NCI-H1436 (cell line): Measurements from ENCODE around the gene GNAI1.

ENCODE experiments used
- DNase-seq: peaks from one replicate; lab custom pipeline; 2025; lab: John Stamatoyannopoulos, UW

GNAI1 gene

GRCh38 chr7:80159802-80160201 lies 25.2 kb downstream of the GNAI1 start:
- DNase-seq, result no peak

GRCh38 chr7:80161466-80161865 lies 26.8 kb downstream of the GNAI1 start:
- no peak for DNase-seq

- DNase-seq, result no peak
These were observed 30.5 kb downstream of the GNAI1 start for GRCh38 chr7:80165177-80165576.

GRCh38 chr7:80170445-80170844 lies 35.8 kb downstream of the GNAI1 start:
- no peak for DNase-seq

- no peak for DNase-seq
These were observed 37.8 kb downstream of the GNAI1 start for GRCh38 chr7:80172387-80172786.

GRCh38 chr7:80175744-80176143 lies 41.1 kb downstream of the GNAI1 start:
- no peak for DNase-seq

GRCh38 chr7:80181411-80181810 lies 46.8 kb downstream of the GNAI1 start:
- no peak for DNase-seq

DNA sequence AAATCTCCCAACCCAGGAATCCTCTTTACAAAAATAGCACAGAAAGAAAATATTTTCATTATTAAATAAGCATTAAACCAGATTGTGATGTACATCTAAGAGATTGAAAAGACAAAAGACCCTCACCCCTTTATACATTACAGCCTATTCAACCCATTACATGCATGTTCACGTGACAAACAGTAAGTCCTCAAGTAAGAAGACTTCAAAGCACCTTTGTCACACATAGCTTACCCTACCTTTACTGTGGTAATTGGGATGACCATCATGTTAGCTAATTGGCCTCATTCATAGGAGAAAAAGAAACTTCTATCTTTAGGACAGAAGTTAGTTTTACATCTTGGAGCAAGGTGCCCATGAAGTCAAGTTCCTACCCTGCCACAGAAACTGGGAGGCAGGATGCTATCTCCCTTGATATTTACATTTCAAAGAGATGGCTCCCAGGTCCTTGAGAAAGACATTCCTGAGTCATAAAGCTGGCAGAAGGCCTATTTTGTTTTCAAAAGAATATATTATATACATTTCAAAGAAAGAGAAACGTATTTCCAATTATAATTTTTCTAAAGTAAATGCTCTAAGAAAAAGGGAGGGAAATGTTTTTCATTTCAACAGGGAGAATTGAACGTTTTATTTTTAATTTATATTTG lies 48.1 kb downstream of the GNAI1 start:
- DNase-seq, result no peak

GRCh38 chr7:80183351-80183750 lies 48.7 kb downstream of the GNAI1 start:
- no peak for DNase-seq

- DNase-seq, result no peak
These were observed 49.5 kb downstream of the GNAI1 start for GRCh38 chr7:80183900-80184685.

DNA sequence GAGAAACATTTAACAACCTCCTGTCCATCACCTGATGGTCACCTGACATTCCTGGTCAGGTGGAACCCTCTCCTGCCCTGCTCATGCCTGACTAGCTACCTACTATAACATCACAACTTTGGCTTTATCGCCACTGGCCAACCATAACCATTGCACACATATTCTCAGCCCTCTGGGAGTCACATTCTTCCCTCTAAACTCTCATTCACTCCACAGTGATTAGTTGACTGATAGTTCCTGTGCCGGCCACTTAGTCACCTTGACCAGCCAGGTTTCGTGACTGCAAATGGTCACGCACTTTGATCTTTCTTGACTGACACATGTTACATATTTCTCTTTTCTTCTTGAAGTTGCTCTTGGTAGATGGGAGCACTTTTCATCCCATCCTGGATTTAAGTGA lies 50.1 kb downstream of the GNAI1 start:
- DNase-seq, result no peak

- DNase-seq, result no peak
These were observed 50.9 kb downstream of the GNAI1 start for GRCh38 chr7:80185571-80185970.

DNA sequence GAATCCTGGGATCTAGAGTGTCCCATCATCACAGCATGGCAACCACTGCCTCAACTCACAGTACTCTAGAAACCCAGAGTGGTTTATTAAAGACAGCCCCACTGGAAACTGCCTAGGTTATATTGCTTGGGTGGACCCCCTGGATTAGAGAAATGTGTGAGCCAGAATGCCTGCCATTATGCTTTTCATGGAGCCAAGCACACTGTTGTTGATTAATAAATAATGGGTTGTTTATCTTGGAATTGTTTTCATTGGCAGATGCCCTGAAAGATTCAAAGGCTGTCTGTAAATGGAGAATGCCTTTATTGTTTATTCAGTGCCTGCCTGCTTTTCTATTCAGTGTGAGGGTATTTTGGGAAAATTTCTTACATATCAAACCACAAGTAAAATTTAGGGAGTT lies 52.1 kb downstream of the GNAI1 start:
- no peak for DNase-seq

DNA sequence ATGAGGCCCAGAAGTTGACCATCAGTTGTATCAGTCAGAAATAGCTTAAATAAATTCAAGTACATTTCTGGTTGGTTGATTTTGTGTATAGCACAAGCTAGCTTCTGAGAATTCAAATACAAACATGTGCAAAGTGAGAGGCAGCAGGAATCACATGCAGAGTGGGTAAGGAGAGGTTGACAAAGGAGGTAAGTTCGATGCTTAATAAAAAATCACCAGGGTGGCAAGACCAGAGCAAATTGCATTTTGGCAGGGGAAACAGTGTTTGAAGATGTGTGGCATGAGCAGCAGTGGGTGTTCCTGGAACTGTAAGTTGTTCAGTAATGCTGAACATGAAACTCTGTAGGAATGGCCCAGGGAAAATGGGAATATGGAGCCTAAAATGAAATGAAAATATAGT lies 52.6 kb downstream of the GNAI1 start:
- no peak for DNase-seq

DNA sequence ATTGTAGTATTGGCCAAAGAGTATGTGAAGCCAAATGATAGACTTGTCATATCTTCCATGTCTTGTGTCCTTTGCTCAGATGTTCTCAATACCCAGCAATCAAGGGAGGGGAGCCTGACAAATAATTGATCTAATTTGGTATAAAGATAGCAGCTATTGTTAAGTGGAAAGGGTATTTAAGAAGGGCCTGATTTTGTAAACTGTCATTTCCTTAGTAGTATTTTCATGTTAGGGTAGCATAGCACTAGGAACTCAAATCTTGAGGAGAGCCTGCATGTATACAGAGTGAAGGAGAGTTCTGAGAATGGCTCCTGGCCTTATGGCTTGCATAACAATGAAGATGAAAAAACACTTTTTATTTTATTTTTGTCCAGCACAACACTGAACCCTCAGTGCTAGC lies 53.1 kb downstream of the GNAI1 start:
- DNase-seq, result no peak

DNA sequence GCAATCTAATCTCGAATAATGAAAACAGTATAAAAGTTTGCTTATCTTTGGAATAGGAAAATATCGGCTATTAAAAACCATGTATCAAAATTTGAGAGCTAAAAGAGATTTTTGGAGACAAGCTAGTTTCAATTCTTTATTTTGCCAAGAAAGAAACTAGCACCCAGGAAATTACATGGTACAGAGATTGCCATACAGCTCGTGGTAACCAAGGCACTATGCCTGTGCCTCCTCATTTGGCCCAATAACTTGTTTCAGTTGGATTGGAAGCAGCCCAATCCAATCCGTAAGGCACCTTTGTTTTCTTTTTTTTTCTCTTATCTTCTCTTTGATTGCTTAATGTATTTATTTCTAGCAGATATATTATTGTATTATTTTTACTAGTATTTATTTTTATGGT lies 55.0 kb downstream of the GNAI1 start:
- no peak for DNase-seq

DNA sequence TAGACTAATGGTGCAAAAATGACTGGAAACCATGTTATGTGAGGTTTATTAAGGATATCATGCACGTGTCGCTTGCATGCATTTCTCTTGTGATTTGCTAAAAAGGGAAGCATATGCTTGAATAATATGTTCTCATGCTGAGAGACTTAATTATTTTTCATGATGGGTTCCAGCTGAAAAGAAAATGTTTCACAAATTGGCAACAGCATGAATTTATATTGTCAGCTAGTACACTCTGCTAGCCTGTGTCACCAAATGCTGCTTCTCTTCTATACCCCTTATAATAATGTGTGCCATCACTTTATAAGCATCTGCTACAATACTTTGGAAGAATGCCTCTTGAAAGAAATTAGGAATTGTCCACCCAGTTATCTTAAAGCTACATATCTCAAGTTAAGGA lies 63.0 kb downstream of the GNAI1 start:
- no peak for DNase-seq

DNA sequence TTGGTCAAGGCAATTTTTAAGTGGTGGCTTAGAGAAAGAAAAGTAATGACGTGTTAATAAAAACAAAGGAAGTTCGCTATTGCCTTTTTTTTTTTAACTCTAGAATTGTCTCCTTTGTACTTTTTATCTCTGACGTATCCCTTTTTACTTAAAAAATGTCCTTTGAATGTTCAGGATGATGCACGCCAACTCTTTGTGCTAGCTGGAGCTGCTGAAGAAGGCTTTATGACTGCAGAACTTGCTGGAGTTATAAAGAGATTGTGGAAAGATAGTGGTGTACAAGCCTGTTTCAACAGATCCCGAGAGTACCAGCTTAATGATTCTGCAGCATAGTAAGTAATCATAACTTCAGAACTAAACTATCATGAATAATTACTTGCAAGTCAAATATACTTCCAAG lies 64.4 kb downstream of the GNAI1 start:
- DNase-seq, result no peak

GRCh38 chr7:80204454-80204853 lies 69.8 kb downstream of the GNAI1 start:
- DNase-seq, result no peak

GRCh38 chr7:80204919-80205318 lies 70.3 kb downstream of the GNAI1 start:
- DNase-seq, result no peak

GRCh38 chr7:80206763-80207162 lies 72.1 kb downstream of the GNAI1 start:
- no peak for DNase-seq

DNA sequence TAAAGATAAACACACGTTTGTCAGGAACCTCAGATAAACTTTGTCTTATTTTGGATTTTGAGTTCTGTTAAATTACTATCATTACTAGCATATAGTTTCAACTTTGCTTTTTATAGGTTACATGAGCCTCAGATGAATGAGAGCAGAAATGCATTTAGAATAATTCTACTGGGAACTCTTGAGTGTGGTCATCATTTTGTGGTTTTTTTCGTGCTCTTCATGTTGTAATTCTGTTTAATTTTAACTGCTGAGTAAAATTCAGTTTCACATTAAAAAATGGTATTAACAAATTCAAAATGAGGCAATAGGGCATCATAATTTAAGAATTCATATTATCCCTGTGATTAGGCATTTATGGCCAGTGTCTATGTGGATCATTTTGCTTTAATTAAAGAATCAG lies 72.9 kb downstream of the GNAI1 start:
- no peak for DNase-seq

DNA sequence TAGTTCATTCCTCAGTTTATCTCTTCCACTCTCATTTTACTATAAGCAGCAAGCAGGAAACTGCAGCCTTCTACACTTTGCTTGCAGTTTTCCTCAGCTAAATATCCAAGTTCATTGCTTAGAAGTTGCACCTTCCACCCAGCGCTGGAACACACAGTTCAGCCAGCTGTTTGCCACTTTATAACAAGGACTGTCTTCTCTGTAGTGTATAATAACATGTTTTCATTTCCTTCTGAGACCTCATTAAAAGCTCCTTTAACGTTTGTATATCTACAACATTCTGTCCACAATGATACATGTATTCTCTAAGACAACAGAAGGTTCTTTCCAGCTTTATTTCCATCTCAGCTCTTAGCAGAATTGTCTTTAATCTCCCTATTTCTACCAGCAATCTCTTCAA lies 74.1 kb downstream of the GNAI1 start:
- no peak for DNase-seq

- DNase-seq, result no peak
These were observed 75.8 kb downstream of the GNAI1 start for GRCh38 chr7:80210400-80210799.
